GM10847 (cell line): ENCODE results near the gene NTHL1.

Experiments used
- POLR2A ChIP-seq: IDR thresholded peaks from 2 replicates; pipeline ENCODE4 v1.6.1; 2011; ENCODE audit not compliant: insufficient read length; ENCODE audit errors: extremely low read depth

Gene NTHL1

GRCh38 chr16:2058420-2058819 lies 10.8 kb upstream of the NTHL1 start:
- TF ChIP-seq POLR2A, result no peak

GRCh38 chr16:2057438-2057837 lies 9.8 kb upstream of the NTHL1 start:
- no peak for TF ChIP-seq POLR2A

GRCh38 chr16:2056681-2057407 lies 9.2 kb upstream of the NTHL1 start:
- no peak for TF ChIP-seq POLR2A

GRCh38 chr16:2056077-2056476 lies 8.4 kb upstream of the NTHL1 start:
- no peak for TF ChIP-seq POLR2A

- no peak for TF ChIP-seq POLR2A
These were observed 7.1 kb upstream of the NTHL1 start for GRCh38 chr16:2054543-2055245.

GRCh38 chr16:2053897-2054296 lies 6.3 kb upstream of the NTHL1 start:
- no peak for TF ChIP-seq POLR2A

- no peak for TF ChIP-seq POLR2A
These were observed 5.6 kb upstream of the NTHL1 start for GRCh38 chr16:2053211-2053610.

- no peak for TF ChIP-seq POLR2A
These were observed 496 bp upstream of the NTHL1 start for GRCh38 chr16:2048116-2048543.

- TF ChIP-seq POLR2A, result no peak
These were observed 723 bp downstream of the NTHL1 start for GRCh38 chr16:2046893-2047329.

GRCh38 chr16:2045965-2046892 lies 1.4 kb downstream of the NTHL1 start:
- no peak for TF ChIP-seq POLR2A

GRCh38 chr16:2044541-2044940 lies 3.1 kb downstream of the NTHL1 start:
- TF ChIP-seq POLR2A, result no peak

GRCh38 chr16:2043667-2044451 lies 3.8 kb downstream of the NTHL1 start:
- no peak for TF ChIP-seq POLR2A

GRCh38 chr16:2042986-2043666 lies 4.5 kb downstream of the NTHL1 start:
- TF ChIP-seq POLR2A, result no peak
